ENCODE measurements around the gene SF3A2. TPM values are rescaled to one million over a fixed set of nuclear protein-coding genes. Genes with fewer than 3 reads are reported as not detected.
A peak's percentile ranks its signal among the peaks of the same experiment; 100 is the strongest.

The SF3A2 gene
- total and polyA plus RNA-seq, 4 experiments from 2014 or later = 8.3 to 141 (median 88.7) TPM

GRCh38 chr19:2261438-2262172 lies 25.0 kb downstream of the SF3A2 start:
- no peak overlapping the region for H3K4me3 ChIP-seq (ENCODE audit: low read length in 2 of 2)
- H3K4me1 ChIP-seq (ENCODE audit: insufficient read depth, low read length) = peaks cover 52% of the 10 kb centered on the region
- Mint-ChIP-seq H3K36me3 (no peaks in the 10 kb centered on the region), H3K27ac (peak overlapping the region in 6 of 7 donors; percentile 75 to 91 (median 88)), H3K4me1 (peaks cover 19 to 56% (median 31%) of the 10 kb centered on the region in 4 donors), H3K27me3 (no peaks in the 10 kb centered on the region), H3K9me3 (no peaks in the 10 kb centered on the region), H3K4me3 (peak overlapping the region in 6 of 8 donors; percentile 34 to 74 (median 58))
- POLR2A ChIA-PET (ENCODE audit: partially characterized antibody) = interaction anchor here (1.1 to 16.7 kb wide), 4 partner anchors 10 to 23 kb away, joined by 3 to 325 read pairs (median 91); partner anchors contain the start of genes PLEKHJ1 and SF3A2
- no peaks in the 10 kb centered on the region for H3K27me3 ChIP-seq (ENCODE audit: insufficient read depth, low read length)
- H3K9me3 ChIP-seq (ENCODE audit: control insufficient read depth in 1 of 2, low read length in 2 of 2) = no peaks in the 10 kb centered on the region
- no peak overlapping the region for H3K27ac ChIP-seq (ENCODE audit: low read depth, low read length)
- CTCF ChIA-PET (ENCODE audit: partially characterized antibody) = interaction anchor here (0.6 to 5.1 kb wide), 12 partner anchors 9 to 131 kb away, joined by 3 to 75 read pairs (median 4); partner anchors contain the start of genes AMH and PLEKHJ1
- no peaks in the 10 kb centered on the region for H3K36me3 ChIP-seq (ENCODE audit: insufficient read depth, low read length)
- intact Hi-C loops (cut with micrococcal nuclease) = no loop called here
- peak in 4 of 5 donors; percentile 49 to 57 (median 52) for DNase-seq

- Histone ChIP-seq H3K4me1 (ENCODE audit: insufficient read depth, low read length) (peaks cover 27% of the 10 kb centered on the region), H3K4me3 (ENCODE audit: low read length in 2 of 2) (no peak overlapping the region), H3K27ac (ENCODE audit: low read depth, low read length) (no peak overlapping the region), H3K36me3 (ENCODE audit: insufficient read depth, low read length) (peaks cover 2% of the 10 kb centered on the region), H3K27me3 (ENCODE audit: insufficient read depth, low read length) (no peaks in the 10 kb centered on the region), H3K9me3 (ENCODE audit: control insufficient read depth in 1 of 2, low read length in 2 of 2) (no peaks in the 10 kb centered on the region)
- ChIA-PET CTCF (ENCODE audit: partially characterized antibody) (interaction anchor here (1.4 kb wide), 1 partner anchor 125 kb away, joined by 3 read pairs; no protein-coding TSS in a partner anchor), POLR2A (ENCODE audit: partially characterized antibody) (interaction anchor here (0.8 to 13.8 kb wide), 4 partner anchors 8 to 31 kb away, joined by 3 to 167 read pairs (median 9); partner anchors contain the start of genes AMH, JSRP1 and PLEKHJ1)
- Mint-ChIP-seq H3K9me3 (peaks cover 0 to 8% (median 0%) of the 10 kb centered on the region in 8 donors), H3K27ac (peak overlapping the region in 3 of 7 donors; percentile 7 to 58 (median 43)), H3K4me3 (peak overlapping the region in 4 of 8 donors; percentile 21 to 51 (median 24)), H3K36me3 (peaks cover under 1 to 12% of the 10 kb centered on the region in 2 donors), H3K27me3 (no peaks in the 10 kb centered on the region), H3K4me1 (peaks cover 2 to 27% (median 16%) of the 10 kb centered on the region in 4 donors)
- intact Hi-C loops (cut with micrococcal nuclease) = no loop called here
- peak in 1 of 5 donors; percentile 43 for DNase-seq
Measured at GRCh38 chr19:2266183-2266993, 29.8 kb downstream of the SF3A2 start.

- Histone ChIP-seq H3K4me3 (ENCODE audit: low read length in 2 of 2) (peak overlapping the region in 1 of 2 donors; percentile 44), H3K9me3 (ENCODE audit: control insufficient read depth in 1 of 2, low read length in 2 of 2) (no peaks in the 10 kb centered on the region), H3K27me3 (ENCODE audit: insufficient read depth, low read length) (no peaks in the 10 kb centered on the region), H3K36me3 (ENCODE audit: insufficient read depth, low read length) (peaks cover 14% of the 10 kb centered on the region), H3K27ac (ENCODE audit: low read depth, low read length) (peak overlapping the region; percentile 27), H3K4me1 (ENCODE audit: insufficient read depth, low read length) (peaks cover 43% of the 10 kb centered on the region)
- H3K4me3 Mint-ChIP-seq = peak overlapping the region; percentile 52 to 95 (median 94)
- CTCF ChIA-PET (ENCODE audit: partially characterized antibody) = interaction anchor here (1.9 kb wide), 1 partner anchor 9 kb away, joined by 8 read pairs; no protein-coding TSS in a partner anchor
- H3K4me1 Mint-ChIP-seq = peaks cover 10 to 39% (median 26%) of the 10 kb centered on the region in 4 donors
- H3K27me3 Mint-ChIP-seq = no peaks in the 10 kb centered on the region
- intact Hi-C loops (cut with micrococcal nuclease) = loop anchor here (2.0 kb wide), 1 partner anchor 16 kb away; no protein-coding TSS in a partner anchor
- H3K9me3 Mint-ChIP-seq = peaks cover 0 to 15% (median 0%) of the 10 kb centered on the region in 8 donors
- POLR2A ChIA-PET (ENCODE audit: partially characterized antibody) = interaction anchor here (2.6 to 13.8 kb wide), 4 partner anchors 7 to 32 kb away, joined by 14 to 251 read pairs (median 162); partner anchors contain the start of genes AMH, JSRP1, PLEKHJ1 and SF3A2
- peak overlapping the region in 5 of 7 donors; percentile 42 to 99 (median 90) for H3K27ac Mint-ChIP-seq
- H3K36me3 Mint-ChIP-seq = peaks cover 10 to 23% of the 10 kb centered on the region in 2 donors
- DNase-seq = no peak
Measured at GRCh38 chr19:2268480-2268830, 31.8 kb downstream of the SF3A2 start.

- H3K4me1 ChIP-seq (ENCODE audit: insufficient read depth, low read length) = peaks cover 47% of the 10 kb centered on the region
- Mint-ChIP-seq H3K9me3 (peaks cover 0 to 17% (median 0%) of the 10 kb centered on the region in 8 donors), H3K36me3 (peaks cover 10 to 25% of the 10 kb centered on the region in 2 donors), H3K27ac (peak overlapping the region in 6 of 7 donors; percentile 19 to 99 (median 92)), H3K27me3 (no peaks in the 10 kb centered on the region), H3K4me1 (peaks cover 11 to 43% (median 28%) of the 10 kb centered on the region in 4 donors), H3K4me3 (peak overlapping the region; percentile 88 to 95 (median 94))
- CTCF ChIA-PET (ENCODE audit: partially characterized antibody) = interaction anchor here (1.9 kb wide), 1 partner anchor 10 kb away, joined by 8 read pairs; no protein-coding TSS in a partner anchor
- H3K27ac ChIP-seq (ENCODE audit: low read depth, low read length) = peak overlapping the region; percentile 27
- H3K9me3 ChIP-seq (ENCODE audit: control insufficient read depth in 1 of 2, low read length in 2 of 2) = no peaks in the 10 kb centered on the region
- peak overlapping the region in 1 of 2 donors; percentile 44 for H3K4me3 ChIP-seq (ENCODE audit: low read length in 2 of 2)
- POLR2A ChIA-PET (ENCODE audit: partially characterized antibody) = interaction anchor here (7.5 to 13.8 kb wide), 3 partner anchors 8 to 32 kb away, joined by 158 to 251 read pairs (median 167); partner anchors contain the start of genes AMH, JSRP1, PLEKHJ1 and SF3A2
- H3K36me3 ChIP-seq (ENCODE audit: insufficient read depth, low read length) = peaks cover 14% of the 10 kb centered on the region
- intact Hi-C loops (cut with micrococcal nuclease) = loop anchor here (1.0 to 2.0 kb wide), 3 partner anchors 11 to 33 kb away; partner anchors contain the start of genes PLEKHJ1 and SF3A2
- DNase-seq = no peak
- no peaks in the 10 kb centered on the region for H3K27me3 ChIP-seq (ENCODE audit: insufficient read depth, low read length)
Measured at GRCh38 chr19:2268861-2269243, 32.2 kb downstream of the SF3A2 start.

- intact Hi-C loops (cut with micrococcal nuclease) = loop anchor here (1.0 to 5.0 kb wide), 4 partner anchors 11 to 58 kb away; partner anchors contain the start of genes LSM7, PLEKHJ1, SF3A2 and SPPL2B
- H3K4me3 ChIP-seq (ENCODE audit: low read length in 2 of 2) = peak overlapping the region; percentile 52 to 83
- DNase-seq = peak; percentile 98 to 99 (median 99)
- POLR2A ChIA-PET (ENCODE audit: partially characterized antibody) = interaction anchor here (0.9 to 13.8 kb wide), 18 partner anchors 8 to 372 kb away, joined by 3 to 251 read pairs (median 4); partner anchors contain the start of genes AMH, DOT1L, JSRP1 and LMNB2
- no peaks in the 10 kb centered on the region for H3K9me3 ChIP-seq (ENCODE audit: control insufficient read depth in 1 of 2, low read length in 2 of 2)
- H3K27ac ChIP-seq (ENCODE audit: low read depth, low read length) = peak overlapping the region; percentile 91
- CTCF ChIA-PET (ENCODE audit: partially characterized antibody) = interaction anchor here (1.0 to 5.9 kb wide), 6 partner anchors 9 to 123 kb away, joined by 3 to 67 read pairs (median 18); partner anchors contain the start of gene PLEKHJ1
- peaks cover 14% of the 10 kb centered on the region for H3K36me3 ChIP-seq (ENCODE audit: insufficient read depth, low read length)
- peaks cover 17 to 49% (median 34%) of the 10 kb centered on the region in 4 donors for H3K4me1 Mint-ChIP-seq
- no peaks in the 10 kb centered on the region for H3K27me3 Mint-ChIP-seq
- peaks cover 0 to 23% (median 0%) of the 10 kb centered on the region in 8 donors for H3K9me3 Mint-ChIP-seq
- H3K36me3 Mint-ChIP-seq = peaks cover 16 to 30% of the 10 kb centered on the region in 2 donors
- peak overlapping the region; percentile 86 to 99 (median 94) for H3K27ac Mint-ChIP-seq
- H3K4me3 Mint-ChIP-seq = peak overlapping the region; percentile 88 to 95 (median 94)
- H3K4me1 ChIP-seq (ENCODE audit: insufficient read depth, low read length) = peaks cover 53% of the 10 kb centered on the region
- no peaks in the 10 kb centered on the region for H3K27me3 ChIP-seq (ENCODE audit: insufficient read depth, low read length)
Measured at GRCh38 chr19:2269244-2270156, 32.9 kb downstream of the SF3A2 start.

Data from CD4-positive, alpha-beta memory T cell (primary cell).